ENCODE measurements around the gene SDC4. TPM values are rescaled to one million over a fixed set of nuclear protein-coding genes. Genes with fewer than 3 reads are reported as not detected.
A peak's percentile ranks its signal among the peaks of the same experiment; 100 is the strongest.

The SDC4 gene
- total and polyA plus RNA-seq, 2 experiments from 2014 or later: 28.5 to 39.9 TPM

DNA sequence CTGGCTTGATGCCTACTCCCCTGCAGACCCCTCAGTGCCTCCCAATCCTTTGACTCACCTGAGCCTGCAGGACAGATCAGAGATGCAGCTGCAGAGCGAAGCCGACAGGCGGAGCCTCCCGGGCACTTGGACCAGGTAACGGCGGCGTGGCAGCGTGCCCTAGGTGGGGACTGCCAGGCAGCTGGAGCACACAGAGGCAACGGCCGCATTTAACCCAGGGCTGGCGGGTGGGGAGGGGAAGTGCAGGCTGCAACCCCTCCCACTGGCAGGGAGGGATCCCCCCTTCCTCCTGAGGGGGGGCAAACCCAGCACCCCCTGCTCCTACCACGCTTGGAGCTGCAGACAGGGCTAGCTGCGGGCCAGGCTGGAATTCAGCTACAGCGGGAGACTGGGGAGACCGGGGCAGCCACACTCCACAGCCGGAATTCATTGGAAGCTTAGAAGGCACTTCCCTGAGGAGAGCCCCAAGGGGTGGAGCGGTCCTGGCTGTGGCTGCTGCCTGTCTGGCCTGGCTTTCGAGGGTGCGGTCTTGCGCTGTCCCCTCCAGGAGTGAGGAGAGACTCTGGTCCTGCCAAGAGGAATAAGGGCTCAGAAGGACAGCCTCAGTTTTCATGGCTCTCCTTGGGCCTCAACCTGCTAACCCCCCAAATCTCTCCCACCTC is 40.0 kb downstream of the SDC4 start, which contains the start of gene MATN4:
MATN4 (minus strand) TSS at position 183 of the 662 bp plus-strand sequence. CDS start 2,717 bp downstream, outside the sequence.
- Mint-ChIP-seq H3K36me3 (ENCODE audit: low read depth) (no peaks in the 10 kb centered on the region; the same call in 2 of the 3 replicates), H3K4me3 (no peak within 1 kb of the TSS; the same call in 2 of the 3 replicates), H3K9me3 (no peaks in the 10 kb centered on the region; the same call in 2 of the 3 replicates), H3K4me1 (peaks cover 26% of the 10 kb centered on the region), H3K27ac (no peak within 1 kb of the TSS), H3K27me3 (ENCODE audit: insufficient read depth, low read depth, poor library complexity) (peaks cover 29% of the 10 kb centered on the region)
- Histone ChIP-seq H3K27ac (ENCODE audit: low read depth) (no peak within 1 kb of the TSS), H3F3A (replicated peaks; ENCODE audit: low read depth) (no peaks in the 10 kb centered on the region), H3K4me2 (peak within 1 kb of the TSS; percentile 68; the same call in 1 of the 2 replicates), H3K79me2 (replicated peaks; ENCODE audit: insufficient read depth) (no peaks in the 10 kb centered on the region), H3K36me3 (ENCODE audit: insufficient read depth) (no peaks in the 10 kb centered on the region), H3K4me1 (ENCODE audit: insufficient read depth) (peaks cover 10% of the 10 kb centered on the region; the same call in 1 of the 2 replicates), H3K9me2 (ENCODE audit: insufficient read depth) (no peaks in the 10 kb centered on the region), H2AFZ (peak within 1 kb of the TSS; percentile 38; the same call in 1 of the 2 replicates), H4K20me1 (replicated peaks; ENCODE audit: insufficient read depth) (no peaks in the 10 kb centered on the region; the same call in 1 of the 2 replicates), H3K4me3 (peak within 1 kb of the TSS; percentile 34; the same call in 1 of the 2 replicates), H3K27me3 (ENCODE audit: insufficient read depth) (peaks cover 16% of the 10 kb centered on the region; the same call in 1 of the 2 replicates)
- DNase-seq (ENCODE audit: low spot score) (peak; percentile 65), ATAC-seq (peak; percentile 54)
- no peak for TF ChIP-seq ZNF331 (CRISPR knock-in tag; IDR thresholded peaks at IDR 0.05; ENCODE audit: low read depth)
- TF ChIP-seq, protein P1, sequence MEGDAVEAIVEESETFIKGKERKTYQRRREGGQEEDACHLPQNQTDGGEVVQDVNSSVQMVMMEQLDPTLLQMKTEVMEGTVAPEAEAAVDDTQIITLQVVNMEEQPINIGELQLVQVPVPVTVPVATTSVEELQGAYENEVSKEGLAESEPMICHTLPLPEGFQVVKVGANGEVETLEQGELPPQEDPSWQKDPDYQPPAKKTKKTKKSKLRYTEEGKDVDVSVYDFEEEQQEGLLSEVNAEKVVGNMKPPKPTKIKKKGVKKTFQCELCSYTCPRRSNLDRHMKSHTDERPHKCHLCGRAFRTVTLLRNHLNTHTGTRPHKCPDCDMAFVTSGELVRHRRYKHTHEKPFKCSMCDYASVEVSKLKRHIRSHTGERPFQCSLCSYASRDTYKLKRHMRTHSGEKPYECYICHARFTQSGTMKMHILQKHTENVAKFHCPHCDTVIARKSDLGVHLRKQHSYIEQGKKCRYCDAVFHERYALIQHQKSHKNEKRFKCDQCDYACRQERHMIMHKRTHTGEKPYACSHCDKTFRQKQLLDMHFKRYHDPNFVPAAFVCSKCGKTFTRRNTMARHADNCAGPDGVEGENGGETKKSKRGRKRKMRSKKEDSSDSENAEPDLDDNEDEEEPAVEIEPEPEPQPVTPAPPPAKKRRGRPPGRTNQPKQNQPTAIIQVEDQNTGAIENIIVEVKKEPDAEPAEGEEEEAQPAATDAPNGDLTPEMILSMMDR (conservative IDR thresholded peaks at IDR 0.05; ENCODE audit: low read depth in 2 of 2): peak in 1 of 2 experiments; percentile 34; a peak in 1 of 4 replicates

DNA sequence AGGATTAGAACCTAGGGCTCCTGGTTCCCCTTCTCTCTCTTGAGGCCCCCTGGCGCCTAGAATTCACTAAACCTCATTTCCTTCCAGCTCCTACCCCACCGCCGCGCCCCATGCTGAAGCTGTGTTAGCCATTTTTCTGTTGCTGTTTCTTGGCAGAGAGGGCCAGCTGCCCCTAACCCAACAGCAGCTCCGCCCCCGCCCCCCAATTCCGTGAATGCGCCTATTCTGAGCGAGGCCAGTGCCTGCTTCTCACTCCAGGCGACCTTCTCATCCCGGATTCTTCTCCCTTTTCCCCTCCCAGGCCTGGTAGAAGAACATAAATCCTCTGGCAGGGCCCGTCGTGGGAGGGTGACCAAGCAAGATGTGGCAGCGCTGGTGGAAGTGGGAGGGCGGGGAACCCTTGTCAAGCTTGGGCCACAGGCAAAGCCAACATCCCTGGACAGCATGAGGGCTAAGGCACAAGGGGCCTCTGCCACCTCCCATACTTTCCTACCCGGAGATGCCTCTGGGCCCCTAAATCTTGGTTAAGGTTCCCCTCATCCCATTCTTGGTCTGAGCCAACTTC is 41.1 kb downstream of the SDC4 start:
- H3F3A ChIP-seq (replicated peaks; ENCODE audit: low read depth): no peaks in the 10 kb centered on the region
- ATAC-seq (no peak), DNase-seq (ENCODE audit: low spot score) (peak; percentile 57)
- Mint-ChIP-seq H3K27me3 (ENCODE audit: insufficient read depth, low read depth, poor library complexity) (peaks cover 32% of the 10 kb centered on the region), H3K4me1 (peaks cover 26% of the 10 kb centered on the region), H3K27ac (no peak overlapping the region), H3K9me3 (no peaks in the 10 kb centered on the region; the same call in 2 of the 3 replicates), H3K4me3 (no peak overlapping the region), H3K36me3 (ENCODE audit: low read depth) (no peaks in the 10 kb centered on the region; the same call in 2 of the 3 replicates)
- no peak overlapping the region for H3K4me2 ChIP-seq
- TF ChIP-seq EZH2phosphoT487 (IDR thresholded peaks at IDR 0.05; ENCODE audit: unreplicated experiment) (no peak), ZNF331 (CRISPR knock-in tag; IDR thresholded peaks at IDR 0.05; ENCODE audit: low read depth) (no peak), JUNB (IDR thresholded peaks at IDR 0.05; ENCODE audit: unreplicated experiment) (no peak), ZNF114 (CRISPR knock-in tag; IDR thresholded peaks at IDR 0.05) (no peak), STAT1 (IDR thresholded peaks at IDR 0.05; ENCODE audit: unreplicated experiment) (no peak), EZH2 (IDR thresholded peaks at IDR 0.05; ENCODE audit: low read depth, unreplicated experiment) (no peak)
- TF ChIP-seq, protein P1 (conservative IDR thresholded peaks at IDR 0.05; ENCODE audit: low read depth in 2 of 2): no peak
- no peaks in the 10 kb centered on the region for H3K79me2 ChIP-seq (replicated peaks; ENCODE audit: insufficient read depth)
- no peaks in the 10 kb centered on the region; the same call in 1 of the 2 replicates for H4K20me1 ChIP-seq (replicated peaks; ENCODE audit: insufficient read depth)
- no peak overlapping the region for H3K4me3 ChIP-seq
- no peaks in the 10 kb centered on the region for H3K9me2 ChIP-seq (ENCODE audit: insufficient read depth)
- peaks cover 10% of the 10 kb centered on the region; the same call in 1 of the 2 replicates for H3K4me1 ChIP-seq (ENCODE audit: insufficient read depth)
- no peaks in the 10 kb centered on the region for H3K36me3 ChIP-seq (ENCODE audit: insufficient read depth)
- no peak overlapping the region for H2AFZ ChIP-seq
- H3K27me3 ChIP-seq (ENCODE audit: insufficient read depth): peaks cover 12% of the 10 kb centered on the region; the same call in 1 of the 2 replicates
- no peak overlapping the region for H3K27ac ChIP-seq (ENCODE audit: low read depth)
